GM08714 (cell line): ENCODE results near the gene PRR33.
"Not testable (repeated sequence)": the region's sequence is repeated elsewhere in the genome, so short reads cannot be mapped to it uniquely, and the experiment has no call there.

ENCODE experiments used
- H3K4me3 ChIP-seq: fragments of 200-500 bp; sonication (Bioruptor generic); 2 replicates; pipeline ENCODE4 v1.5.1; 2014; ENCODE audit warnings: mild to moderate bottlenecking, low read length, inconsistent platforms
- ZNF274 ChIP-seq: IDR thresholded peaks from 2 replicates; pipeline ENCODE4 v1.6.1; 2012; ENCODE audit warnings: mild to moderate bottlenecking, low read depth, low read length

Gene PRR33

DNA sequence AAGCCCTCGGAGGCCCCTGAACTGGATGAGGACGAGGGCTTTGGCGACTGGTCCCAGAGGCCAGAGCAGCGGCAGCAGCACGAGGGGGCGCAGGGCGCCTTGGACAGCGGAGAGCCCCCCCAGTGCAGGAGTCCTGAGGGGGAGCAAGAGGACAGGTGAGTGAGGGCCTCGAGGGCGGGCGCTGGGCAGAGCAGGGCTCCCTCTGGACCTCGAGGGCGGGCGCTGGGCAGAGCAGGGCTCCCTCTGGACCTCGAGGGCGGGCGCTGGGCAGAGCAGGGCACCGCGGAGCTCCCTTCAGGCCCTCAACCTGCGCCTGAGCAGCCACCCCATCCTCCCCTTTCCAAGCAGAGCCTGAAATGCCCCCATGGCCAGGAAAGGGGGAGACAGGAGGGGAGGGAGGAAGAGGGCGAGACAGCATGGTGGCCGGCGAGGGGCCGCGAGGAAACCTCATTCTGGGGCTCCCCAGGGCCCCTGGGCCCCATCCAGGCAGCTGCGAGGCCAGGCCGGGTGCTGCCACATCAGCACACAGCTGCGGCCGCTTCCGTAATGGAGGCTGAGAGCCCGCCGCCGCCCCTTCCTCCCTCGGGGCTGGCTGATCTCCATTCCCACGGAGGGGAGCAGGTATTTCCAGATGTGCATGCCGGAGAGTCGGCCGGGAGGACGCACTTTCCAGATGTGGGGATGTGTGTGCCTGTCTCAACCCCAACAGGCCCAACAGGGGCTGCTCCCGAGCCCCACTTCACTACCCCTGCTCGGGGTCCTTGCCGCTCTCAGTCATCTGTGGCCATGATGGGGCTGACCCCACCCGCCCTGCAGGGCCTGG is 10.0 kb downstream of the PRR33 start:
- H3K4me3 ChIP-seq: no peak overlapping the region
- no peak for TF ChIP-seq ZNF274

DNA sequence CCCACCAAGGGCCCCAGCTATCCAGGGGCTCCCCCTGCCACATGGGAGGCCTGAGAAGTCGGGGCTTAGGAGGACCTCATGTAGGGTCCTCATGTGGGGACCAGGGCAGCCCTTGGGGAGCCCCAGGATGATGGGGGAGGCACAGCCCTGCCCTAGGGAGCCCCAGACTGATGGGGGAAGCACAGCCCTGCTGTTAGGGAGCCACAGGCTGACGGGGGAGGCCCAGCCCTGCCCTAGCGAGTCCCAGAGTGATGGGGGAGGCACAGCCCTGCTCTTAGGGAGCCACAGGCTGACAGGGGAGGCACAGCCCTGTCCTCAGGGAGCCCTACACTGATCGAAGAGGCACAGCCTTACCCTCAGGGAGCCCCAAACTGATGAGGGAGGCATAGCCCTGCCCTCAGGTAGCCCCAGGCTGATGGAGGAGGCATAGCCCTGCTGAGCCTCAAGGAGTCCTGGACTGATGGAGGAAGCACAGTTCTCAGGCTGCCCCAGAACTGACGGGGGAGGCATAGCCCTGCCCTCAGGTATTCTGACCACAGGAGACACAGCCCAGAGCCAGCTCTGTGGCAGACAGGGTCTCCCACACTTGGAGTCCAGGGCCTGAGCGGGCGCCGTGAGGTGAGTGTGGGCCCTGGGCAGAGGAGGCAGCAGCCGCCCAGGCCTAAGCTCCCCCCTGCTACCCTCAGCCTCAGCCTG is 10.8 kb downstream of the PRR33 start:
- TF ChIP-seq ZNF274: no peak
- no peak overlapping the region for H3K4me3 ChIP-seq

DNA sequence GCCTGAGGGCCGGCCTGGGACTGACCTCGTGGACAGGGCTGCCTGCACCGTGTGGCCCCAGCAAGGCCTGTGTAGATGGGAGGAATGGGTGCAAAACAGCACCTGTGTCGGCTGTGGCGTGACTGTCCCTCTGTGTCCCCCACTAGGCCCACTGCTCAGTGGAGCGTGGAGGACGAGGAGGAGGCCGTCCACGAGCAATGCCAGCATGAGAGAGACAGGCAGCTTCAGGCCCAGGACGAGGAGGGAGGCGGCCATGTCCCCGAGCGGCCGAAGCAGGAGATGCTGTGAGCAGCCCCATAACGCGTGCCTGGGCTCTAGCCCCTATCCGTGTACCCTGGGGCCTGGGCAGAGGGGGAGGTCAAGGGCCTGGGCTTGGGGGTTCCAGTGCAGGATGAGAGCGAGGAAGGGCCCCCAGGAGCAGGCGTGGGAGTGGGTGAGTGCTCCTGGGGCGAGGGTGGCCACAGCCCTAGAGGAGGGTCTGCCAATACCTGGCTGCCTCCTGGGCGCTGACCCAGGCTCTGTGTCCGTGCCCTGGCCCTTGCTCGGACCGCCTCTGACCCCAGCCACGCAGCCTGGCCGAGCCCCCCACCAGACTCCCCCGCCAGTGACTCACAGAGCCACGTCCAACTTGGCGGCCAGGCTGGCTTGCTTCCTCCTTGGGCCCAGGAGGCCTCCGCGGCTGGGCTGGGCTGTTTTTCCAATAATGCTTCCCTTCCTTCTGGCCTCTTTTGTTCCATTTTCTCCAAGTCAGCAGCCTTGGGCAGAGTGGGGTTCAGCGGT is 11.6 kb downstream of the PRR33 start:
- no peak for TF ChIP-seq ZNF274

DNA sequence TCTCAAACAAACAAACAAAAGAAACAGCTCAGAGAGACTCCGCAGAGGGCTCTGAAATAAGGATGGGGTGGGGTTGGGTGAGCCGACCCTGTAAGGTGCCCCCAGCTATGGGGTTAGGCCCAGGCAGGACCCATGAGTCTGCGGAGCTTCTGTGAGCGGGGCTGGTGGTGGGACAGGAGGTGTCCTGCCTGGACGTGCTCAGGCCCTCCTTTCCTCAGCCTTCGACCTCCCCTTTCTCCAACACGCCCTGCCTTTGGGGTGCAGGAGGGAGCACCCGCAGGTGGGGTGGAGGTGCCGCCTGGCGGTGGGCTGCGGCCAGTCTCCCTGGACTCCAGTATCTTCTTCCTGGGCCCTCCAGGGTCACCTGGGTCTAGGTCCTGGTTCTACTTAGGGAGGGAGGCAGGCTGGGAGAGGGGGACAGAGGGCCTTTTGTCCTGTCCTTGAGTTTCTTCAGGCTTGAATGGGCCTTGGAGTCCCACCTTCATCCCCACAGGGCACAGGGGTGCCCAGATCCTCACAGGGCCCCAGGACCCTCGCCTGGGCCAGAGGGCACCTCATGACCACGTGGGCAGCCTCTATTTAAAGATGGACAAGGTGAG is 12.3 kb downstream of the PRR33 start:
- no peak overlapping the region for H3K4me3 ChIP-seq
- no peak for TF ChIP-seq ZNF274

More for the DNA sequence above, 11.6 kb downstream of the PRR33 start:
- H3K4me3 ChIP-seq: no peak overlapping the region

DNA sequence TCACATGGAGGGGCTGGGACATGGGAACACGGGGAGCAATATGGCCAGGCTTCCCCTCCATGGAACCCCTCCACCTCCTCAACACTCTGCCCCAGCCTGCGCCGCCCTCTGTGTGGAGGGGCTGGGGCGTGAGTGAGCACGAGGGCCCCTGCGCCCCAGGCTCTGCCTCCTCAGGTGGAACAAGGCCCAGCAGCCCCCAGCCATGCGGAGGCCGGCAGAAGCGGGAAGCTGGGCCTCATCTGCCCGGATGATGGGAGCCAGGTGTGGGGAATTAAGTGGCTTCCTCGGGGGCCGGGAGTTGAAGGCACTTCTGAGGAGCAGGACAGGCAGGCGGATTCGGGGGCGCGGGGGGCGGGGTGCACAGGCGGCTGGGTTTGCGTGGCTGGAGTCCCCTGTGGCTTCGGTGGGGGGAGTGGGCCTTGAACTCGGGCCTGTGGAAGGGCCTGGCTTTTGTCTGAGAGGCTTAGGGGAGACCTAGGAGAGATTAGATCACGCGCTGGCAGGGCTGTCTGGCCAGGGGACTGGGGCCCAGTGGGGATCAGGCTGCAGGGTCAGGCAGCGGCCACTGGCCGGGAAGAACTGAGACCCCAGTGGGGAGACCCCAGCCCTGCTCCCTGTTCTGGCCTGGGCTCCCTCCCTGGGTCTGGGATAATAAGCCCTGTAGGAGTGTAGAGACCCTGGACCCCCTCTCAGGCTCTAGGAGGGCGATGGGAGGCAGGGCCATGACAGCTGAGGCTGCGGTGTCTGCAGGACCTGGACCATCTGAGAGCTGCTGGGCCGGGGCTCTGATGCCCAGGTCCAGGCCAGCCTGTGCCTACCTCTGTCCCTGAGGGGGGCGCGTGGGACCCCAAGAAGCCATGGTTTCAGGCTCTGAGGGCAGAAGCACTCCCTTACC is 13.3 kb downstream of the PRR33 start:
- no peak for TF ChIP-seq ZNF274
- no peak overlapping the region for H3K4me3 ChIP-seq

DNA sequence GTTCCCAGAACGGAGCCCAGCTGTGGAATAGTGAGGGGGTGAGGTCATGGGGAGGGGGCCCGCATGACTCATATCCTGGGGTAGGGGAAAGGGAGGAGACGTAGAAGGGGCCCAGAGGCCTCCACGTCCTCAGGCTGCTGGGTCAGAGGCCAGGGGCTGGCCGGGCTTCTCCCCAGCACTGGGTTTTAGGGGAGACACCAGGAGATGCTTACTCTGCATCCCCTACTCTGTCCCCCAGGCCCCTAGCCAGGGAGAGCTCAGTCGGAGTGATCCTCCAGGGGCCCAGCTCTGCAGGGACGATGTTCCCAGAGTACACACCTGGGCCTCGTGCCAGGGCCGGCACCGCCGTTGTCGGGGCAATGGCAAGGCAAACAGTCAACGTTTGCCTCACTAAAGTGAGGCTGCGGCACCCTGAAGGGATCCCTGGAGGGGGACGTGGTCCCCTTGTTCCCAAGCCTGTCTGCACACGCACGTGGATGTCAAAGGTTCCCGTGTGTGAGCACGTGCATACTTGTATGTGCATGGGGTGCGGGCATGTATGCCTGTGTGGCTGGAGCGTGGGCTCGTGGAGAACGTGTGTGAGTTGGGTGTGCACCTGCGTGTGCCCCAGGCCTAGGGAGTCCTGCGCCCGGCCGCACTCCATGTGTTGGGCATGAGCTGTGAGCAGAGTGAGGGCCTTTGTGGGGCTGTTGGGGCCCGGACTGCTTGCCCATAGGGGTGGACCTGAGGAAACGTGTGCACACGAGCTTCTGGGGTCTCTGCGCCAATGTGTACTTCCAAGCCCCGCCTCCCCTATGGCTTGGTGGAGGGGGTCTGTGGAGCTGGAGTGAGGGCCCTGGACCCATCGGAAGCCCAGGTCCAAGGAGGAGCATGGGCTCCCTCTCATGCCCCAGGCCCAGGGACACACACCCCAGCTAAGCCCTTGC is 14.2 kb downstream of the PRR33 start:
- TF ChIP-seq ZNF274: no peak
- no peak overlapping the region for H3K4me3 ChIP-seq

DNA sequence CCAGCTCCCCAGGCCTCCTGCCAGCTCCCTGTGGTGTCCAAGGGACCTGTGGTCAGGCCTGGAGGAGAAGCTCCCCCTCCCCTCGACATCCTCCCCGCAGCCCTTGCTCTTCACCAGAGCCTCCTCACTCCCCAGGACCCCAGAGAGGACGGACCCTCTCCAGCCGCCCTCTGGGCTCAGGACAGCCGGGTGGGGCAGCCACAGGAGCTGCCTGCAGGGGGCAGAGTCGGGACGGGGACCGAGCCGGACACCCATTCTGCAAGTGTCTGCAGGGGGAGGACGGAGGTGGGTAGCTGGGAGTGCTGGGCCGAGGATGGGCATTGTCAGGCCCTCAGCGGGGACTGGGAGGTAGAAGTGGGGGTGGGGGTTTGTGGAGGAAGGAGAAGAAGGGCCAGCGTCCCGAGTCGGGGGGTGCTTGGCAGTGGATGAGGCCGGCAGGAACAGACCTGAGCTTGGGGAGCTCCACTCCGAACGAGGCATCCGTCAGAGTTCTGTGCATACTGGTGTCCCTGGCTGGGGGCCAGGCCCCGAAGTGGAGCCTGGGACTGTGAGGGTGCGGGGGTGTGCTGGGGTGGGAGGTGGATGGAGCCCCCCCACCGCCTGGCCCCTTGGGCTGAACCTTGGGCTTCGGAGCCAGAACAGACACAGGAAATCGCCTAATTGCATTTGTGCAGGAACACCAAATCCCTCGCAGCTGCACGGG is 15.2 kb downstream of the PRR33 start:
- H3K4me3 ChIP-seq: no peak overlapping the region
- TF ChIP-seq ZNF274: no peak

DNA sequence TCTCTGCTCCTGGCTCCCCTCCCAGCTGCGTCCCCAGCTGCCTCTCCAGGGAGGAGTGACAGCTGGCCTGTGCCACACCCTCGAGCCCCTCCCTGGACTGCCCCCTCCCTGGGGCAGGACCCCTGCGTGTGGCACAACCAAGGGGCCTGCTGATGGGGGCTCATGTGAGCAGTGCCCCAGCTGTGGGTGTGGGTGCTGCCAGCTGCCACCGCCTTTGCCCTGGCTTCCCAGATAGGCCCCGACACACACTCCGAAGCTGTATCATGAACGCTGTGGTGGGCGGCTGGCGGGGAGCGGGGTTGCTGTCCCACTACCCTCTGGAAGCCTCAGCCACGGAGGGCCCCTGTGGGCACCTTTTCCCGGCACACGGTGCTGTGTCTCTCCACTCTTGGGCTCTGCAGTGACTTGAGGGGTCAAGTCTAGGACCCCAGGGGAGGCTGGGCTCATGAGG is 15.8 kb downstream of the PRR33 start:
- not testable (repeated sequence) for H3K4me3 ChIP-seq

DNA sequence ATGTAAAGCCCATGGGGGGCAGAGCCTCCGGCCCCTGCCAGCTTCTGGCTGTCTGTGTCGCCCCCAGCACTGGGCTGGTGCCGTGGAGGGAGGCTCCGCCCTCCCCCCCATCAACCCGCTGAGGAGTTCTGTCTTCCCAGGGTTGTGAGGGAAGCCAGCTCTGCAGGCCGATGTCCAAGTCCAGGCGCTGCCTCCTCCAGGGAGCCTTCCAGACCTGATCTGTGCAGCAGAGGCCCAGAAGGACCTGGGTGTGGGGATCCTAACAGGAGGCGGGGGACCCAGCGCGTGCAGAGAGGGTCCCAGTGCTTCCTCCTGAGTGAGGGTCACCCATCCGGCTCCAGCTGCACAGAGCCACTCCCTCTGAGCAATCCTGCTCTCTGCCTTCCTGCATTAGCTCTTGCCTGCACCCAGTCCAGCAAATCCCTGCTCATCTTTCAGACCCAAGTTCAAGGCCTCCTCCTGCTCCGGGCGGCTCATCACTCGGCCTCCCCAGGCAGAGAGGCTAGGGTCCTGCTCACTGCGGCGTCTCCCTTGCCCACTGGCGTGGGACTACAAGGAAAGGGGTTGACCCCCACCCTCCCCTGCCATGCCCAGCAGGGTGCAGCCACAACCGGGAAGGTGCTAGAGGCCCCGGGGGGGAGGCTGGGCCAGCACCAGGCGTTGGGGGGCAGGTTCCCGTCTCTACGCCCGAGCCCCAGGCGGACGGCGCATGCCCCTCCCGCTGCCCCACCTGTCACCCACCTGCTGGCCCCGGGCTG is 16.4 kb downstream of the PRR33 start:
- no peak for TF ChIP-seq ZNF274
- H3K4me3 ChIP-seq: no peak overlapping the region

DNA sequence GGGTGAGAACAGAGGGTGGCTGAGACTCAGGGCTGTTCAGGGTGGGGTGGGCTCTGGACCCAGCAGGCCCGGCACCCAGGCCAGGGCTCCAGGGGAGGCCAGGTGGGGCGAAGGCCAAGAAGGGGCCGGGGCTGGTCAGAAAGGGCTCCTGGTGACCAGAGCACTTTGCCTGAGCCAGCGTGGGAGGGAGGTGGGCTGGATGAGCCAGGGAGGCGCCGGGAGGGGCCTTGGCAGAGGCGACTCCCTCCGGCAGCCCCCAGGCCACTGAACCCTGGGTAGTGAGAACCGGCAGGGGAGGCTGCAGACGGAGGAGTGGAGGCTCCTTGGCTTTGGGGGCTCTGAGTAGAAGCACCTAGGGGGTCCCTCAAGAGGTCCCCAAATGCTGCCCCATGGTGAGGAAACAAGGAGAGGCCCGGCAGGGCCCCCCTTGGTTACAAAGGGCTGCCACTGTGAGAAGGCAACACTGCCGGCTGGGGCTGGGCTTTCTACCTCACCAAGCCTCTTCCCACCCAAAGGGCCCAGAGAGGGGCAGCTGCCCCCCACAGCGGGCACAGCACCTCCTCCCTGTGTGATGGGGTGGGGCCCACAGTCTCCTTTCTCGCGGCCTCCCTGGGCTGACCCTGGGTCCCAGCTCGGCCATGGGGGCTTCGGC is 17.1 kb downstream of the PRR33 start:
- H3K4me3 ChIP-seq: not testable (repeated sequence)

DNA sequence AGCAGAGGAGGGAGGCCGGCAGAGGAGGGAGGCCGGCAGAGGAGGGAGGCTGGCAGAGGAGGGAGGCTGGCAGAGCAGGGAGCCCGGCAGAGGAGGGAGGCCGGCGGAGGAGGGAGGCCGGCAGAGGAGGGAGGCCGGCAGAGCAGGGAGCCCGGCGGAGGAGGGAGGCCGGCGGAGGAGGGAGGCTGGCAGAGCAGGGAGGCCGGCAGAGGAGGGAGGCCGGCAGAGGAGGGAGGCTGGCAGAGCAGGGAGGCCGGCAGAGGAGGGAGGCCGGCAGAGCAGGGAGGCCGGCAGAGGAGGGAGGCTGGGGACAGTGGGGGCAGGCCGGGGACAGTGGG is 17.9 kb downstream of the PRR33 start:
- not testable (repeated sequence) for H3K4me3 ChIP-seq
